OCI-LY1 (cell line): ENCODE measurements around the gene CALU.

Experiments
- H2AFZ ChIP-seq: fragments of 200-600 bp; sonication (generic), shearing (Covaris generic); 2 replicates; pipeline ENCODE4 v1.6.0; 2014; ENCODE audit warnings: antibody characterized with exemption, mild to moderate bottlenecking, low read length
- H3F3A ChIP-seq: fragments of 200-600 bp; sonication (generic), shearing (Covaris generic); 2 replicates; pipeline ENCODE4 v1.6.0; 2014; ENCODE audit warnings: mild to moderate bottlenecking, antibody characterized with exemption, low read length, moderate library complexity; ENCODE audit not compliant: insufficient read depth
- H3K27ac ChIP-seq: fragments of 200-600 bp; sonication (generic); 2 replicates; pipeline ENCODE4 v1.5.1; 2014; ENCODE audit warnings: low read length, mixed run types, mild to moderate bottlenecking, low read depth; ENCODE audit not compliant: poor library complexity, severe bottlenecking
- H3K27me3 ChIP-seq: fragments of 200-600 bp; sonication (generic); 2 replicates; pipeline ENCODE4 v1.6.0; 2014; ENCODE audit warnings: antibody characterized with exemption, mild to moderate bottlenecking, low read length, moderate library complexity; ENCODE audit not compliant: insufficient read depth
- H3K36me3 ChIP-seq: fragments of 200-600 bp; sonication (generic); 2 replicates; pipeline ENCODE4 v1.6.1; 2014; ENCODE audit warnings: mild to moderate bottlenecking, antibody characterized with exemption, low read length, moderate library complexity, mixed read lengths; ENCODE audit not compliant: insufficient read depth
- H3K4me1 ChIP-seq: fragments of 200-600 bp; sonication (generic); 2 replicates; pipeline ENCODE4 v1.5.1; 2014; ENCODE audit warnings: mild to moderate bottlenecking, low read length, moderate library complexity; ENCODE audit not compliant: insufficient read depth, severe bottlenecking
- H3K4me2 ChIP-seq: fragments of 200-600 bp; sonication (generic), shearing (Covaris generic); 2 replicates; pipeline ENCODE4 v1.6.1; 2014; ENCODE audit warnings: low read length
- H3K4me3 ChIP-seq: fragments of 200-600 bp; sonication (generic); 2 replicates; pipeline ENCODE4 v1.5.1; 2014; ENCODE audit warnings: low read length, low read depth, mild to moderate bottlenecking, mixed read lengths; ENCODE audit not compliant: poor library complexity, severe bottlenecking
- H3K79me2 ChIP-seq: fragments of 200-600 bp; shearing (Covaris generic); 2 replicates; pipeline ENCODE4 v1.6.1; 2016; ENCODE audit warnings: mixed run types, low read length, mixed read lengths; ENCODE audit not compliant: insufficient read depth
- H3K9ac ChIP-seq: fragments of 200-600 bp; sonication (generic), shearing (Covaris generic); 2 replicates; pipeline ENCODE4 v1.6.1; 2014; ENCODE audit warnings: mild to moderate bottlenecking, low read length, mixed read lengths
- H3K9me2 ChIP-seq: fragments of 200-600 bp; sonication (generic), shearing (Covaris generic); 2 replicates; pipeline ENCODE4 v1.6.1; 2014; ENCODE audit warnings: low read depth, mild to moderate bottlenecking, low read length, mixed read lengths
- H3K9me3 ChIP-seq: fragments of 200-600 bp; shearing (Covaris generic); 2 replicates; pipeline ENCODE4 v1.6.1; 2014; ENCODE audit warnings: low read length, mixed read lengths
- H4K20me1 ChIP-seq: fragments of 200-600 bp; sonication (generic), shearing (Covaris generic); 2 replicates; pipeline ENCODE4 v1.6.0; 2016; ENCODE audit warnings: mild to moderate bottlenecking, low read length; ENCODE audit not compliant: insufficient read depth
- EZH2 ChIP-seq: fragments of 200-600 bp; sonication (generic), shearing (Covaris generic); IDR thresholded peaks from 2 replicates; pipeline ENCODE4 v1.8.0; 2017; ENCODE audit warnings: borderline replicate concordance, mixed run types, mild to moderate bottlenecking, antibody characterized with exemption, low read length, moderate library complexity, mixed read lengths
- TF ChIP-seq, protein P1 (sequence below): fragments of 200-600 bp; sonication (generic), shearing (Covaris generic); IDR thresholded peaks from 2 replicates; pipeline ENCODE4 v1.5.1; 2017; ENCODE audit warnings: mild to moderate bottlenecking, antibody characterized with exemption, low read length, moderate library complexity, mixed read lengths

Gene CALU

DNA sequence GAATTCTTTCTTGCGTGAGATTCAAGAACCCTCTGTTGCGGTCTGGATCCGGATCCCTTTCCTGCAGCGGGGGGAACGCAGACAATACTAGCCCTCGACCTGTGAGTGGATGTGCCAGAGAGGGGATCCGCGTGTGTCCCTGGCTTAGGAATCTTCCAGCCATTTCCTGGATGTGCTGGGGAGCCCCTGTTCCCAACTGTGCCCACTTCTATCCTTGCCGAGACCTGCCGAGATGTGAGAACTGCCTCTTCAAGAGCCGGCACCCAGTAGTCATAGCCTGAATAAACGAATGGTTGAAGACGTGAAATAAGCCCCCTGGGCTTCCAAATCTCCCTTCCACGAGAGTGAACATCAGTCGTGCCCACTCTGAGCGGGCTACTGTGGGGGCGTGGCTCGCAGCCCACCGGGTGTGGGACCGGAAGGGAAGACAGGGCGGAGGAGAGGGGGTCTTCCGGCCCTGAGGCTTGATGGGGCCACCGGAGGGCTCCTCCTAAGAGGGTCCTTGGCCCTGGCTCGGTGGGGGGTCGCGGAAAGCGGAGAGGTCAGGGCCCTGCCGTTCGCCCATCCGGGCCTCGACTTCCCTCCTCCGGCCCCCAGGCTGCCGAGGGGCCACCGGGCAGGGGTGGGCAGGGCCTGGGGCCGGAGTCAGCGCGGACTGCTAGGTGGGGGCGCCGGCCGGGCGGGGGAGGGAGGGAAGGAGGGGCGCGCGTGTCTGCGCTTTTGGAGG lies 51.3 kb downstream of the CALU start:
- H3F3A ChIP-seq, result no peaks in the 10 kb centered on the region
- peak overlapping the region; percentile 76 for H3K4me2 ChIP-seq
- peak overlapping the region; percentile 64 for H3K9ac ChIP-seq
- TF ChIP-seq EZH2, result no peak
- TF ChIP-seq, protein P1, sequence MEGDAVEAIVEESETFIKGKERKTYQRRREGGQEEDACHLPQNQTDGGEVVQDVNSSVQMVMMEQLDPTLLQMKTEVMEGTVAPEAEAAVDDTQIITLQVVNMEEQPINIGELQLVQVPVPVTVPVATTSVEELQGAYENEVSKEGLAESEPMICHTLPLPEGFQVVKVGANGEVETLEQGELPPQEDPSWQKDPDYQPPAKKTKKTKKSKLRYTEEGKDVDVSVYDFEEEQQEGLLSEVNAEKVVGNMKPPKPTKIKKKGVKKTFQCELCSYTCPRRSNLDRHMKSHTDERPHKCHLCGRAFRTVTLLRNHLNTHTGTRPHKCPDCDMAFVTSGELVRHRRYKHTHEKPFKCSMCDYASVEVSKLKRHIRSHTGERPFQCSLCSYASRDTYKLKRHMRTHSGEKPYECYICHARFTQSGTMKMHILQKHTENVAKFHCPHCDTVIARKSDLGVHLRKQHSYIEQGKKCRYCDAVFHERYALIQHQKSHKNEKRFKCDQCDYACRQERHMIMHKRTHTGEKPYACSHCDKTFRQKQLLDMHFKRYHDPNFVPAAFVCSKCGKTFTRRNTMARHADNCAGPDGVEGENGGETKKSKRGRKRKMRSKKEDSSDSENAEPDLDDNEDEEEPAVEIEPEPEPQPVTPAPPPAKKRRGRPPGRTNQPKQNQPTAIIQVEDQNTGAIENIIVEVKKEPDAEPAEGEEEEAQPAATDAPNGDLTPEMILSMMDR, result no peak
- H2AFZ ChIP-seq, result peak overlapping the region; percentile 84
- no peaks in the 10 kb centered on the region for H3K36me3 ChIP-seq
- peaks cover 24% of the 10 kb centered on the region for H3K4me1 ChIP-seq
- H3K27me3 ChIP-seq, result peaks cover 12% of the 10 kb centered on the region
- no peak overlapping the region for H3K27ac ChIP-seq
- no peaks in the 10 kb centered on the region for H4K20me1 ChIP-seq
- no peaks in the 10 kb centered on the region for H3K79me2 ChIP-seq
- H3K9me2 ChIP-seq, result no peaks in the 10 kb centered on the region
- peak overlapping the region; percentile 67 for H3K4me3 ChIP-seq
- peaks cover 2% of the 10 kb centered on the region; the same call in 1 of the 2 replicates for H3K9me3 ChIP-seq

DNA sequence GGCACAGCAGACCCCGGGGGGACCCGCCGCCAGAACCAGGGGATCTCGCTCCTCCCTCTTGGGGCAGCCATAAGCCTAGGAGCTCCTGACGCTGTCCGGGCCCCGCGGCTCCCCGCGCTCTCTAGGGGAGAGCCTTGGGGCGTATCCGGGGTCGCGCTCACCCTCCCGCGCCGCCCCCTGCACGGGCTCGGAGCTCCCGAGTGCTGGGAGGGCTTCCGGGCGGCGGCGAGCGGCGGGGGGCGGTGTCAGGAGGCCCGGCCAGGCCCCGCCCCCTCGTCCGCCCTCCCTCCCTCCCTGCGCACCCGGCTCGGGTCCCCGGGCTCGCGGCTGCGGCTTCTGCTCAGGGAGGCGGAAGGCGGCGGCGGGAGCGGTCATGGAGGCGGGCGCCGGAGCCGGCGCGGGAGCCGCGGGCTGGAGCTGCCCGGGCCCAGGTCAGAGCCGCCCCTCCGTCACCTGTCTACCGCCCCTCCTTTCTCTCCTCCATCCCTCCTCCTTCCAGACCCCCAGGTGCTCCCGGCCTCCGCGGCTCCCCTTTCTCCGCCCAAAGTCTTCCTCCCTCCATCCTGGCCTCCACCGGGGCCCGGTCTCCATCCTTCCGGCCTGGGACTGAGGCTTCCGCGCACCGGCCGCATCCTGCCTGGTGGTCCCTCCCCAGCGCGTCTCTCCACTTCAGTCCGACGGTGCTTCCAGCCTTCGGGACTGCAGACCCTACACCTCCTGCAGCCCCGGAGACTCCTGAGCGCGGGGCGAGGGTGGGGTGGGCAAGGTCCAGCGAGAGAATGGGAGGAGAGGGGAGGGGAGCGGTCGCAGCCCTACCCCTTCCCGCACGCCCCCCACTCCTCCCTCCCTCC lies 52.2 kb downstream of the CALU start, which contains the start of gene CCDC136:
TSS of gene CCDC136 (plus strand) at position 848 of the 851 bp plus-strand sequence. CDS start 444 bp downstream, outside the sequence.
- H3K9me2 ChIP-seq, result no peaks in the 10 kb centered on the region
- H3K4me3 ChIP-seq, result peak within 1 kb of the TSS; percentile 67
- no peaks in the 10 kb centered on the region for H4K20me1 ChIP-seq
- H3K36me3 ChIP-seq, result no peaks in the 10 kb centered on the region
- no peak within 1 kb of the TSS for H3K27ac ChIP-seq
- no peaks in the 10 kb centered on the region for H3K79me2 ChIP-seq
- peak within 1 kb of the TSS; percentile 84 for H2AFZ ChIP-seq
- no peaks in the 10 kb centered on the region for H3F3A ChIP-seq
- H3K9me3 ChIP-seq, result no peaks in the 10 kb centered on the region; the same call in 1 of the 2 replicates
- peak within 1 kb of the TSS; percentile 64 for H3K9ac ChIP-seq
- no peak for TF ChIP-seq EZH2
- TF ChIP-seq, protein P1, result no peak
- peaks cover 24% of the 10 kb centered on the region for H3K4me1 ChIP-seq
- H3K4me2 ChIP-seq, result peak within 1 kb of the TSS; percentile 76
- H3K27me3 ChIP-seq, result peaks cover 9% of the 10 kb centered on the region

DNA sequence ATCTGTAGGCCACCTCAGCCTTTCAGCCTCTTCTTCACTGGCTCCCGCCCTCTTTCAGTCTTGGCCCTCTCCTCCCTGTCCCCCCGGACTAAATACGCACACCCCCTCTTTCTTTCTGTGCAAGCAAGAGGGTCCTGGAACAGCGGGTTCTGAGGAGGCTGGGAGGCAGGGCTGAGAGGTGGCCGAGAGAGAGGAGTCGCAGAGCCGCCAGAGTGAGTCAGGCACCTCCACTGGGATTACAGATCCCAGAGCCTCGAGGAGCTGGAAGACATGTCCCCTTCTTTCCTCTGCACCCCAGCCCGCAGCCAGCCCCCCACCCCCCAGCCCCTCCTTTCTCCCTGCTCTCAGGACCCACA lies 52.8 kb downstream of the CALU start:
- Histone ChIP-seq H3K79me2 (no peaks in the 10 kb centered on the region), H2AFZ (no peak overlapping the region), H3K9me3 (no peaks in the 10 kb centered on the region), H3K27me3 (peaks cover 6% of the 10 kb centered on the region), H3K27ac (no peak overlapping the region), H3F3A (no peaks in the 10 kb centered on the region), H3K9me2 (no peaks in the 10 kb centered on the region), H3K4me2 (peak overlapping the region; percentile 76), H3K36me3 (no peaks in the 10 kb centered on the region), H3K9ac (peak overlapping the region; percentile 64), H4K20me1 (no peaks in the 10 kb centered on the region), H3K4me3 (peak overlapping the region; percentile 67), H3K4me1 (peaks cover 24% of the 10 kb centered on the region)
- TF ChIP-seq EZH2, result no peak
- TF ChIP-seq, protein P1, result no peak
